Left lung (tissue), 10 donors: Measurements from ENCODE around the gene JARID2. TPM values are rescaled to one million over a fixed set of nuclear protein-coding genes. Genes with fewer than 3 reads are reported as not detected.

Experiments
- ATAC-seq: fragments of 200-7000 bp; cut with Tn5 transposase; one replicate; pipeline ENCODE4 v1.9.1; 2020; ENCODE audit warnings: moderate library complexity
- DNase-seq, 4 donors: peaks; one replicate each; pipeline ENCODE4 v3.0.0-alpha.2; 2013 to 2020
- H3K27ac ChIP-seq, 2 donors: fragments of 200-600 bp; sonication (generic) in 1 of 2; one replicate each; pipeline versions ENCODE4 v1.5.0 to v1.8.0; 2020 to 2021
- H3K27me3 ChIP-seq, 2 donors: fragments of 200-600 bp; sonication (generic) in 1 of 2; one replicate each; pipeline versions ENCODE4 v1.5.0 to v1.8.0; 2020 to 2021
- H3K36me3 ChIP-seq, 2 donors: fragments of 200-600 bp; sonication (generic) in 1 of 2; one replicate each; pipeline versions ENCODE4 v1.5.0 to v1.8.0; 2020 to 2021
- H3K4me1 ChIP-seq, 2 donors: fragments of 200-600 bp; one replicate each; pipeline ENCODE4 v1.8.0; 2021
- H3K4me3 ChIP-seq, 2 donors: fragments of 200-600 bp; sonication (generic) in 1 of 2; one replicate each; pipeline versions ENCODE4 v1.5.0 to v1.8.0; 2020 to 2021; ENCODE audit warnings: mild to moderate bottlenecking in 1 of 2
- H3K9me3 ChIP-seq, 2 donors: fragments of 200-600 bp; sonication (generic) in 1 of 2; one replicate each; pipeline versions ENCODE4 v1.5.0 to v1.8.0; 2020 to 2021
- intact Hi-C, 2 donors: fragments of 100-400 bp; cut with DNase I; formaldehyde crosslinking; loops; one replicate each; pipeline versions ENCODE4 v1.11.2 to v1.14.2; 2022
- polyA plus RNA-seq, 6 donors: library from polyadenylated mRNA; unstranded; fragments of 120-200 nt; gene quantifications; one replicate each; pipeline ENCODE4 v1.2.1, GENCODE V29; 2013; ENCODE audit not compliant: insufficient read length in 6 of 6
- total RNA-seq, 2 donors: library from RNA; stranded (reverse); fragmentation: NEBNext Ultra II Directional; extraction: Animal tissue kit (Norgen Biotek cat#: 25700); gene quantifications; one replicate each; pipeline ENCODE4 v1.2.1, GENCODE V29; 2021
- TF ChIP-seq, protein P1 (sequence below), 2 donors: fragments of 200-600 bp; sonication (generic) in 1 of 2; IDR thresholded peaks; one replicate each; pipeline versions ENCODE4 v1.5.0 to v1.8.0; 2021; ENCODE audit warnings: antibody characterized with exemption in 2 of 2
- donor health status: DM: no; HTN: yes; CAD: no.
- donor health status: DM: no; HTN: no; CAD: no.

JARID2 gene
- total and polyA plus RNA-seq, 8 donors: 10.2 to 19.4 (median 17.8) TPM

DNA sequence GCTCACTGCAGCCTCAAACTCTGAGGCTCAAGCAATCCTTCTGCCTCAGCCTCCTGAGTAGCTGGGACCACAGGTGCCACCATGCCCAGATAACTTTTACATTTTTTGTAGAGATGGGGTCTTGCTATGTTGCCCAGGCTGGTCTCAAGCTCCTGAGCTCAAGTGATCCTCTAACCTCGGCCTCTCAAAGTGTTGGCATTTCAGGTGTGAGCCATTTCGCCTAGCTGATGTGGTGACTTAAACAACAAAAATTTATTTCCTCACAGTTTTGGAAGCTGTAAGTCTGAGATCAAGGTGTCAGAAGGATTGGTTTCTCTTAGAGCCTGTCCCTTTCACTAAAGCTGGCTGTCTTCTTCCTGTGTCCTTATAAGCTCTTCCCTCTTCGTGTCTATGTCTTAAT, 15.0 kb upstream of the JARID2 start:
- ATAC-seq (no peak), DNase-seq (no peak)
- Histone ChIP-seq H3K4me3 (no peak overlapping the region), H3K36me3 (no peaks in the 10 kb centered on the region), H3K27me3 (no peaks in the 10 kb centered on the region), H3K9me3 (no peaks in the 10 kb centered on the region), H3K27ac (no peak overlapping the region), H3K4me1 (no peaks in the 10 kb centered on the region)
- intact Hi-C loops: no loop called here
- TF ChIP-seq, protein P1, sequence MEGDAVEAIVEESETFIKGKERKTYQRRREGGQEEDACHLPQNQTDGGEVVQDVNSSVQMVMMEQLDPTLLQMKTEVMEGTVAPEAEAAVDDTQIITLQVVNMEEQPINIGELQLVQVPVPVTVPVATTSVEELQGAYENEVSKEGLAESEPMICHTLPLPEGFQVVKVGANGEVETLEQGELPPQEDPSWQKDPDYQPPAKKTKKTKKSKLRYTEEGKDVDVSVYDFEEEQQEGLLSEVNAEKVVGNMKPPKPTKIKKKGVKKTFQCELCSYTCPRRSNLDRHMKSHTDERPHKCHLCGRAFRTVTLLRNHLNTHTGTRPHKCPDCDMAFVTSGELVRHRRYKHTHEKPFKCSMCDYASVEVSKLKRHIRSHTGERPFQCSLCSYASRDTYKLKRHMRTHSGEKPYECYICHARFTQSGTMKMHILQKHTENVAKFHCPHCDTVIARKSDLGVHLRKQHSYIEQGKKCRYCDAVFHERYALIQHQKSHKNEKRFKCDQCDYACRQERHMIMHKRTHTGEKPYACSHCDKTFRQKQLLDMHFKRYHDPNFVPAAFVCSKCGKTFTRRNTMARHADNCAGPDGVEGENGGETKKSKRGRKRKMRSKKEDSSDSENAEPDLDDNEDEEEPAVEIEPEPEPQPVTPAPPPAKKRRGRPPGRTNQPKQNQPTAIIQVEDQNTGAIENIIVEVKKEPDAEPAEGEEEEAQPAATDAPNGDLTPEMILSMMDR (IDR thresholded peaks at IDR 0.05): no peak

DNA sequence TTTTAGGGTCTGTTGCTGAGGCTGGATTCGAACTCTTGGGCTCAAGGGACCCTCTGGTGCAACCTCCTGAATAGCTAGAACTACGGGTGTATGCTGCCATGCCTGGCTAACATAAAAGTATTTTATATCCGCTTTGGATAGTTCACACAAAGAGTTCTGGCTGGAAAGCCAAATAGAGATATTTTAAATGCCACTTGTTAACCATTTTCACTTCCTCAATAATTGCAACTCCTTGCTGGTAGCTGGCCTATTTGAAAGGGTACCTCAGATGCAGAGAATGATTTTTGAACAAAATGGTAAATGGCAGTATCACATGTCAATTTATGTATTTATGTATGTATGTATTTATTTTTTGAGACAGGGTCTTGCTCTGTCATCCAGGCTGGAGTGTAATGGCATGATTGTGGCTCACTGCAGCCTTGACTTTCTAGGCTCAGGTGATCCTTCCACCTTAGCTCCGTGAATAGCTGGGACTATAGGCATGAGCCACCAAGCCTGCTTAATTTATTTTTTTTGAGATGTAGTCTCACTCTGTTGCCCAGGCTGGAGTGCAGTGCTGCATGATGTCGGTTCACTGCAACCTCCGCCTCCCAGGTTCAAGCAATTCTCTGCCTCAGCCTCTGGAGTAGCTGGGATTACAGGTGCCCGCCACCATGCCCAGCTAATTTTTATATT, 12.9 kb upstream of the JARID2 start:
- no peaks in the 10 kb centered on the region for H3K4me1 ChIP-seq
- intact Hi-C loops: no loop called here
- DNase-seq (no peak), ATAC-seq (no peak)
- H3K4me3 ChIP-seq: no peak overlapping the region
- H3K27me3 ChIP-seq: no peaks in the 10 kb centered on the region
- TF ChIP-seq, protein P1 (IDR thresholded peaks at IDR 0.05): no peak
- H3K36me3 ChIP-seq: no peaks in the 10 kb centered on the region
- no peak overlapping the region for H3K27ac ChIP-seq
- H3K9me3 ChIP-seq: no peaks in the 10 kb centered on the region

DNA sequence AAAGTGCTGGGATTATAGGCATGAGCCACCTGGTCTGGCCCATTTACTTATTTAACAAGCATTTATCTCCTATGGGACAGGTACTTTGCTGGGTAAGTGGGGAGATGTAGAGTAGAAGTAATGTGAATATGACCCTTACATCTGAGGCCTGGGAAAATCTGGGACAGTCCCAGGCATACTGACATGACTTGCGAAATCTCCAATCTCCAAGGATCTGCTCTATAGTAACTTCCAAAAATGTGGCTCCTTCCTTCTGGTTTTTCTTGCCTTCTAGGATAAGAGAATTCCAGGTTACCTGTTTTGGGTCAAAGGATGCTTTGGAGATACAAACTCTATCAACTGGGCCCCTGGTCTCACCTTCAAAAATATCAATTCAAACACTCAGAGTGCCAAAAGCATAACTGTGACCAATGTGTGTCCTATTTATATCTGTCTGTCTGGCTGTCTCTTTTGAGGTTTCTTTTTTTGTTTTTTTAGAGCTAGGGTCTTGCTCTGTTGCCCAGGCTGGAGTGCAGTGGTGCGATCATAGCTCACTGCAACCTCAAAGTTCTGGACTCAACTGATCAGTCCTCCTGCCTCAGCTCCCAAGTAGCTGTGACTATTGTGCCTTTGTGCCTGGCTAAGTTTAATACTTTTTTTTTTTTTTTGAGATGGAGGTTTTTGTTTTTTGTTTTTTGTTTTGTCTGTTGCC, 11.7 kb upstream of the JARID2 start:
- ATAC-seq (no peak), DNase-seq (no peak)
- no peak overlapping the region for H3K27ac ChIP-seq
- no peaks in the 10 kb centered on the region for H3K9me3 ChIP-seq
- no peaks in the 10 kb centered on the region for H3K36me3 ChIP-seq
- H3K27me3 ChIP-seq: no peaks in the 10 kb centered on the region
- no peaks in the 10 kb centered on the region for H3K4me1 ChIP-seq
- intact Hi-C loops: no loop called here
- TF ChIP-seq, protein P1 (IDR thresholded peaks at IDR 0.05): no peak
- no peak overlapping the region for H3K4me3 ChIP-seq

DNA sequence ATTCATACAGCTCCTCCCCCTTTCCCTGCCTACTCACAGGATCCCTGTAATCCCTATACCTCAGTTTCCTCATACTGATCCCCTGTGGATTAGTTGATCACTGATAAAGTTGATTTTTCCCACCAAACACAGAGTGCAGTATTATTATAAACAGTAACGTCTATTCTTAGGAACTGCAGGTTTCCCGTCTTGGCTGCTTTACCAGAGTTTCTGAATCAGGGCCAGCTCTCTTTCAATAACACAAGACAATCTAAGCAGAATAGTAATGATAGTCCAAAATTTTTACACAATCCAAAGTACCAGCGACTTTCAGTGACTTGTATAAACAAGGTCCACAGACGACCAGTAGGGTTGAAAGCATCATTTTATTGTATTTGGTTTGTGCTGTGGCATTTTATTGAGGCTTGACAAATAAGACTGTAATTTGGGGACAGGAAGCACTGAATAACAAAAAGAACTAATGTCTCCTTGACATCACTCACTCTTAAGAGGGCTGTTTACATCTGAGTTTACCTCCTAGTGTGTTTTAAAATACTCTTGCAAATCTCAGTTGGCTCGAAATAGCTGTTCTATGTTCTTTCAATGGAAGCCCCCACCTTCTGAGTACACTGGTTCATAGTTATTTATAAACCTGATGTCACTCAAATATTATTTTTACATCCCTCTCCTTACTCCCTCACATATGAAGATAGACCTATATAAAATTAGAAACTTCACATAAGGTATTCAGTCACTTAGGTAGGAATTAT, 6.1 kb upstream of the JARID2 start:
- DNase-seq: no peak

More for the DNA sequence above, 6.1 kb upstream of the JARID2 start:
- no peak for ATAC-seq
- Histone ChIP-seq H3K4me1 (peaks cover 4 to 16% of the 10 kb centered on the region in 2 donors), H3K27ac (no peak overlapping the region), H3K9me3 (no peaks in the 10 kb centered on the region), H3K4me3 (no peak overlapping the region), H3K27me3 (no peaks in the 10 kb centered on the region), H3K36me3 (no peaks in the 10 kb centered on the region)
- intact Hi-C loops: no loop called here
- TF ChIP-seq, protein P1 (IDR thresholded peaks at IDR 0.05): no peak
